ENCODE data around the gene OSBPL6. TPM values are rescaled to one million over a fixed set of nuclear protein-coding genes. Genes with fewer than 3 reads are reported as not detected.

Gene OSBPL6
- total and polyA plus RNA-seq, 2 of the 13 experiments (the other 11 are each of a cell fraction or from before 2014, with no cell fraction given): 0.03 to 0.11 TPM

GRCh38 chr2:178238750-178239149, 44.4 kb downstream of the OSBPL6 start (continued):
- TF ChIP-seq RFXAP (CRISPR knock-in tag; IDR thresholded peaks at IDR 0.05; ENCODE audit: borderline replicate concordance) (no peak), IRX3 (CRISPR knock-in tag; IDR thresholded peaks at IDR 0.05; ENCODE audit: borderline replicate concordance, low read depth) (no peak), ZNF468 (CRISPR knock-in tag; IDR thresholded peaks at IDR 0.05) (no peak), ZNF891 (CRISPR knock-in tag; IDR thresholded peaks at IDR 0.05) (no peak)

- Histone ChIP-seq H3K79me2 (ENCODE audit: insufficient read depth, low read length) (no peaks in the 10 kb centered on the region), H4K20me1 (ENCODE audit: insufficient read depth, low read length) (no peaks in the 10 kb centered on the region), H3K4me2 (ENCODE audit: low read depth, low read length) (no peak overlapping the region), H2AFZ (ENCODE audit: low read length) (no peak overlapping the region), H3K27me3 (ENCODE audit: control insufficient read depth in 1 of 2, insufficient read depth in 2 of 2, low read length in 2 of 2) (no peaks in the 10 kb centered on the region), H3K4me1 (ENCODE audit: insufficient read depth, low read length) (no peaks in the 10 kb centered on the region), H3K4me3 (replicated peaks in 1 of 3; ENCODE audit: insufficient read depth in 1 of 3, low read depth in 2 of 3, low read length in 3 of 3) (no peak overlapping the region), H3K27ac (ENCODE audit: extremely low read length, insufficient read depth, low read length) (no peak overlapping the region), H3K9ac (ENCODE audit: insufficient read depth, low read depth, low read length) (no peak overlapping the region), H3K36me3 (replicated peaks in 1 of 2; ENCODE audit: control insufficient read depth in 1 of 2, insufficient read depth in 2 of 2, low read length in 2 of 2) (no peaks in the 10 kb centered on the region), H3K9me3 (ENCODE audit: low read length) (no peaks in the 10 kb centered on the region)
- WGBS (ENCODE audit: low lambda C conversion rate): 25% methylated on average over 5 of the region's 5 CpGs
- intact Hi-C loops (cut with micrococcal nuclease; ENCODE audit: unreplicated experiment): no loop called here
- no TSS peak for BruUV-seq (replicated peaks)
- POLR2A ChIA-PET: no interaction called here
- DNase-seq (ENCODE audit: low spot score) (no peak), ATAC-seq (no peak), FAIRE-seq (peak; percentile 18)
- in situ Hi-C loops (cut with HindIII; ENCODE audit: extremely low pct_ligation_motif_present, low pct_unique_long_range_greater_than_20kb): no loop called here
- CTCF ChIA-PET (ENCODE audit: low intra/inter-chr PET ratio, low total read pairs): no interaction called here
- TF ChIP-seq CREB1 (IDR thresholded peaks at IDR 0.05) (peak; percentile 97), CREB1 (CRISPR knock-in tag; IDR thresholded peaks at IDR 0.05) (0 out of 2 replicates have a peak, but pooled peaks have one; percentile 23), ZNF468 (CRISPR knock-in tag; IDR thresholded peaks at IDR 0.05) (no peak), ATF7 (IDR thresholded peaks at IDR 0.05) (peak; percentile 100), ATF7 (CRISPR knock-in tag; IDR thresholded peaks at IDR 0.05) (no peak)
Measured at GRCh38 chr2:178241844-178242551, 47.7 kb downstream of the OSBPL6 start.

GRCh38 chr2:178242552-178242883, 48.2 kb downstream of the OSBPL6 start:
- no peak for DNase-seq (ENCODE audit: low spot score)
- no TSS peak for BruUV-seq (replicated peaks)
- no peaks in the 10 kb centered on the region for H3K9me3 ChIP-seq (ENCODE audit: low read length)
- WGBS (ENCODE audit: low lambda C conversion rate): 78% methylated on average over 2 of the region's 2 CpGs
- no peaks in the 10 kb centered on the region for H3K27me3 ChIP-seq (ENCODE audit: control insufficient read depth in 1 of 2, insufficient read depth in 2 of 2, low read length in 2 of 2)
- ChIA-PET CTCF (ENCODE audit: low intra/inter-chr PET ratio, low total read pairs) (no interaction called here), POLR2A (no interaction called here)
- no peak overlapping the region for H3K4me2 ChIP-seq (ENCODE audit: low read depth, low read length)
- intact Hi-C loops (cut with micrococcal nuclease; ENCODE audit: unreplicated experiment): no loop called here
- H3K27ac ChIP-seq (ENCODE audit: extremely low read length, insufficient read depth, low read length): no peak overlapping the region
- no peak overlapping the region for H3K4me3 ChIP-seq (replicated peaks in 1 of 3; ENCODE audit: insufficient read depth in 1 of 3, low read depth in 2 of 3, low read length in 3 of 3)
- H4K20me1 ChIP-seq (ENCODE audit: insufficient read depth, low read length): no peaks in the 10 kb centered on the region
- in situ Hi-C loops (cut with HindIII; ENCODE audit: extremely low pct_ligation_motif_present, low pct_unique_long_range_greater_than_20kb): no loop called here
- no peak overlapping the region for H2AFZ ChIP-seq (ENCODE audit: low read length)
- H3K79me2 ChIP-seq (ENCODE audit: insufficient read depth, low read length): no peaks in the 10 kb centered on the region
- no peak overlapping the region for H3K9ac ChIP-seq (ENCODE audit: insufficient read depth, low read depth, low read length)
- no peak for ATAC-seq
- H3K4me1 ChIP-seq (ENCODE audit: insufficient read depth, low read length): no peaks in the 10 kb centered on the region
- FAIRE-seq: no peak
- no peaks in the 10 kb centered on the region for H3K36me3 ChIP-seq (replicated peaks in 1 of 2; ENCODE audit: control insufficient read depth in 1 of 2, insufficient read depth in 2 of 2, low read length in 2 of 2)
- no peak for TF ChIP-seq ZBTB10 (CRISPR knock-in tag; IDR thresholded peaks at IDR 0.05; ENCODE audit: borderline replicate concordance)
- TF ChIP-seq FOXO4 (CRISPR knock-in tag; conservative IDR thresholded peaks at IDR 0.05): no peak
- TF ChIP-seq PRMT3 (CRISPR knock-in tag; IDR thresholded peaks at IDR 0.05; ENCODE audit: borderline replicate concordance, low read depth): no peak
